T-helper 2 cell treated with Interferon-gamma antibody and Interleukin-4, amounts not matched to agents 100 ng/mL and 5 ng/mL, for 36 hours (primary cell): ENCODE data around the gene ERBIN. TPM values are rescaled to one million over a fixed set of nuclear protein-coding genes. Genes with fewer than 3 reads are reported as not detected.
"Not testable (repeated sequence)": the region's sequence is repeated elsewhere in the genome, so short reads cannot be mapped to it uniquely, and the experiment has no call there.

Experiments used
- intact Hi-C: fragments of 100-400 bp; cut with micrococcal nuclease; formaldehyde crosslinking; loops from one replicate; pipeline ENCODE4 v1.15.1; 2023
- total RNA-seq: library from RNA; stranded (reverse); gene quantifications from 2 replicates; pipeline ENCODE4 v1.2.3, GENCODE V29; 2022

The ERBIN gene
- total RNA-seq, 1 donor from 2014 or later: 54.1 TPM

- intact Hi-C loops: not testable (repeated sequence)
Measured at GRCh38 chr5:65915661-65916060, 10.7 kb upstream of the ERBIN start.

GRCh38 chr5:65916066-65916465, 10.3 kb upstream of the ERBIN start:
- intact Hi-C loops: no loop called here

GRCh38 chr5:65916636-65917035, 9.7 kb upstream of the ERBIN start:
- intact Hi-C loops: no loop called here

GRCh38 chr5:65919773-65920172, 6.6 kb upstream of the ERBIN start:
- intact Hi-C loops: loop anchor here (10.0 kb wide), 2 partner anchors 115 to 1085 kb away; no protein-coding TSS in a partner anchor

- intact Hi-C loops: loop anchor here (10.0 kb wide), 2 partner anchors 119 to 1081 kb away; no protein-coding TSS in a partner anchor
Measured at GRCh38 chr5:65923339-65923738, 3.0 kb upstream of the ERBIN start.

- intact Hi-C loops: loop anchor here (1.0 to 10.0 kb wide), 12 partner anchors 43 to 1156 kb away; partner anchors contain the start of genes CENPK, CWC27, NLN and PPWD1
Measured at GRCh38 chr5:65924366-65925043, 1.9 kb upstream of the ERBIN start.

- intact Hi-C loops: loop anchor here (1.0 to 10.0 kb wide), 12 partner anchors 42 to 1156 kb away; partner anchors contain the start of genes CENPK, CWC27, NLN and PPWD1
Measured at GRCh38 chr5:65925044-65925600, 1.3 kb upstream of the ERBIN start.

- intact Hi-C loops: loop anchor here (1.0 to 10.0 kb wide), 13 partner anchors 42 to 1157 kb away; partner anchors contain the start of genes CENPK, CWC27, NLN and PPWD1
Measured at GRCh38 chr5:65925601-65926275, 637 bp upstream of the ERBIN start.

- intact Hi-C loops: loop anchor here (1.0 to 10.0 kb wide), 11 partner anchors 40 to 1078 kb away; partner anchors contain the start of genes CENPK, PPWD1, SREK1 and TRIM23
Measured at GRCh38 chr5:65926893-65927292, 518 bp downstream of the ERBIN start.

GRCh38 chr5:65927503-65928321, 1.3 kb downstream of the ERBIN start:
- intact Hi-C loops: loop anchor here (1.0 to 10.0 kb wide), 10 partner anchors 40 to 1077 kb away; partner anchors contain the start of genes CENPK, PPWD1 and SREK1

- intact Hi-C loops: loop anchor here (5.0 to 10.0 kb wide), 9 partner anchors 39 to 1076 kb away; partner anchors contain the start of genes CENPK and PPWD1
Measured at GRCh38 chr5:65928322-65928752, 2.0 kb downstream of the ERBIN start.

GRCh38 chr5:65928860-65929259, 2.5 kb downstream of the ERBIN start:
- intact Hi-C loops: loop anchor here (5.0 to 10.0 kb wide), 9 partner anchors 38 to 1076 kb away; partner anchors contain the start of genes CENPK and PPWD1

GRCh38 chr5:65932676-65933075, 6.3 kb downstream of the ERBIN start:
- intact Hi-C loops: no loop called here

- intact Hi-C loops: no loop called here
Measured at GRCh38 chr5:65933295-65933694, 6.9 kb downstream of the ERBIN start.

GRCh38 chr5:65938256-65938655, 11.9 kb downstream of the ERBIN start:
- intact Hi-C loops: no loop called here

GRCh38 chr5:65943771-65944170, 17.4 kb downstream of the ERBIN start:
- intact Hi-C loops: no loop called here

GRCh38 chr5:65946198-65946745, 19.9 kb downstream of the ERBIN start:
- intact Hi-C loops: no loop called here

- intact Hi-C loops: no loop called here
Measured at GRCh38 chr5:65948115-65948747, 21.9 kb downstream of the ERBIN start.

GRCh38 chr5:65951330-65951729, 25.0 kb downstream of the ERBIN start:
- intact Hi-C loops: no loop called here

- intact Hi-C loops: no loop called here
Measured at GRCh38 chr5:65952259-65952658, 25.9 kb downstream of the ERBIN start.
